GM18519 (cell line): ENCODE data around the gene EXOC4.

Experiments used
- ATAC-seq: cut with Tn5 transposase; IDR thresholded peaks from one replicate; pipeline ENCODE4 v1.9.1; 2021; ENCODE audit warnings: mild to moderate bottlenecking, moderate library complexity; ENCODE audit not compliant: unreplicated experiment, low FRiP score

EXOC4 gene

GRCh38 chr7:133479456-133480065, 226.7 kb downstream of the EXOC4 start:
- no peak for ATAC-seq

DNA sequence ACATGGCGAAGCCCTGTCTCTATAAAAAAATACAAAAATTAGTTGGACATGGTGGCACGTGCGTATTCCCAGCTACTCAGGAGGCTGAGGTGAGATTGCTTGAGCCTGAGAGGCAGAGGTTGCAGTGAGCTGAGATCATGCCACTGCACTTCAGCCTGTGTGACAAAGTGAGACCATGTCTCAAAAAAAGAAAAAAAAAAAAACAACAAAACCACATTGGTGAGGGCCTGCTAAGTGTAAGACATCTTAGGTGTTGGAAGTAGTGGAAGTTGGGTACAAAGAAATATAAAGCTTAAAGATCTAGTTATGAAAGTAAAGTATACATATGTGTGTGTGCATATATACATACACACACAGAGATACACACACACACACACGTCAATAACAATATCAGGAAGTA, 228.0 kb downstream of the EXOC4 start:
- no peak for ATAC-seq

DNA sequence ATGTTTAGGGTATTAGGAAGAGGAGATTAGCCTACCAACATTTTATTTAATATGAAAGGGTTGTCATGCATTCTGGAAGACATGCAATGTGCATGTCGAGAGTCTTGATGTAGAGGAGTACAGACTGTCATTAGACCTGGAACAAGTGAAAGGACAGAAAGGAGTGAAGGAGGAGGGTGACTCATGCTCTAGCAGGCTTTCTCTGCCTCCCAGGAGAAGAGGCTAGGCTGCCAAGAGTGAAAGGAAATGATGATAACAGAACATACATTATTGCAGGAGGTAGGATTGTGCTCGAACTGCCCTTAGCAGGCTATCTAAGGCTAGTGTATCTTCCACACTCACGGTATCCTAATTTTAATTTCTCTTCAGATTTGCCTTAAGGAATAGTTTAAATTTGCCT, 228.8 kb downstream of the EXOC4 start:
- no peak for ATAC-seq

DNA sequence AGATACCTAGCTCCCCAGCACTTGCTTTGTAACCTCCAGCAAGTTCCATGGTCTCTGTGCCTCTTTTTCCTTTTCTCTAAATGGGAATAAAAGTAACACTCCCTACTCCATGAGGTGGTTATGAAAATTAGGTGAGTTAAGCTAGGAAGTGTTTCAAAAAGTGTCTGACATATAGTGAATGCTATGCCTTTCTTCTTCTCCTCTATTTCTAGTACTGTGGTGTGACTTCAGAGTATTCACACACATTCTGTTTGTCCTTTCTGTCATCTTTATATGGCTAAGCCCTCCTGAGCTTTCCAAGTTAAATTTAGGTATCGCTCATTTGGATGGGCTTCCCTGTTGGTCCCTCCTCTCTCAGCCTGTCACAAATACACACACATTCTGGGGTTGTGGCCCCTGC, 229.7 kb downstream of the EXOC4 start:
- ATAC-seq = no peak

GRCh38 chr7:133484086-133484485, 231.2 kb downstream of the EXOC4 start:
- ATAC-seq = no peak

- no peak for ATAC-seq
These were observed 237.0 kb downstream of the EXOC4 start for GRCh38 chr7:133489906-133490305.

DNA sequence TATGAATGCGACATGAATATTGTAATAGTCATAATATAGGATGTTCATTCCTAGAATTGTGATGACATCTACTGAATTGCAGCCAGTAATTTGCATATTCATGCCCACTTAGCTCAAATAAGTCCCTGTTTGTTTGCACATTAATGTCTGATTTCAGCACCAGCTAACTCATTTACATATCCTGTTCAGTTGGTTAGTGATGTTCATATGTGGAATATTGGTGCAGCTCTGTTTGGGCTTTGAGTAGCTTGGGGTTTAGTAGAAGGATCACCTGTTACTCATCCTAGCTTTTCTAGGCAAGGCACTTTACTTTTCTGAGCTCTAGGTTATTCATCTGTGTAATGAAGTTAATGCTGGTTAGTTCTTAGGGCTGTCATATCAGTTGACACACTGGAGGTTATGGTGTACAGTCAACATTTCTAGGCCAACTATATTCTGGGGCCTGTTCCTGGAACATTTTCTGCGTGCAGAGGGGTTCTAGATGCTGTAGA, 238.4 kb downstream of the EXOC4 start:
- no peak for ATAC-seq

DNA sequence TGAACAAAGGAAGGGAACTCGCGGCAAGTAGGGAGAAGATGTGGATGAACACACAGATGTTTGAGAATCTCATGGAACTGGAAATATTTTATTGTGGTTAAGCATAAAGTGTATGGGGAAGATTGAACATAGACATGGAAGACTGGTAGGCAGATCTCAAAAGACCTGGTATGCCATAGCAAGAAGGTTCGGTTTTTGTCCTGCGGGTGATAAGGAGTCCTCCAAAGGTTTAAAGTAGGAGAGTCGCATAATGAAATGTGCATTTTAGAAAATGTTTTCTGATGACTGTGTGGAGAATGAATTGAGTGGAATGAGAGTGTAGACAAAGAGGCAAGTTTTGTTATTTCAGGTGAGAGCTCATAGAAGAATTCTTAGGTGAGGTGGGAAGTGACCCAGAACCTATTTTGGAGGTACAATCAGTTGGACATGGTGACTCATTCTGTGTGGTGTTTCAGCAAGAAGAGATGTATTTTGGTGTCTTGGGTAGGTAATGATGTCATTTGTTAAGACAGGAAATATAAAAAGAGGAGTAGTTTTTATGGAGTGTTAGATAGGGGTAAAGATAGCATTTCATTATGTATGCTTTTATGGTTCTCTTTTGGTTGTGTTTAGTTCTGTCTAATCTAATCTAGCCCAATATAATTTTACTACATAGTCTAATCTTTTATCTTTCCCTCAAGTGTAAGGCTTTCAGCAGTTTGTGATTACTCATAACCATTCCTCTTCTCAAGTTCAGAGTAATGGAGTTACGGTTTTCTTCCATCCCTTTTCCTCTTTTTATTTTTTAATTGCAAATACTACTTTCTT, 239.2 kb downstream of the EXOC4 start:
- ATAC-seq = no peak

DNA sequence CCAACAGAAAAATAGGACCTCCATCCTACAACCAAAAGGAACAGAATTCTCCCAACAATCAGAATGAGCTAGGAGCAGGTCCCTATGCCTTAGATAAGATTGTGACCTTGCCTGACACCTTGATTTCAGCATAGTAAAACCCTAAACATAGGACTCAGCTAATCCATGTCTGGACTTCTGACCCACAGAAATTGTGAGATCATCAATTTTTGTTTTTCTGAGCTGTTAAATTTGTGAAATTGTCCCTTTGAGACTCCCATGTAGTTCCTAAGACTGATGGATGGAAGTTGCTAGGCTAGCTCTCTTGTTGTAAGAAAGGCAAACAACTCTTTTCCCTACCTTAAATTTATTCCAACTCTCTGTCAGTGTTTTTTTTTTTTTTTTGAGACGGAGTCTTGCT, 244.2 kb downstream of the EXOC4 start:
- ATAC-seq = no peak

DNA sequence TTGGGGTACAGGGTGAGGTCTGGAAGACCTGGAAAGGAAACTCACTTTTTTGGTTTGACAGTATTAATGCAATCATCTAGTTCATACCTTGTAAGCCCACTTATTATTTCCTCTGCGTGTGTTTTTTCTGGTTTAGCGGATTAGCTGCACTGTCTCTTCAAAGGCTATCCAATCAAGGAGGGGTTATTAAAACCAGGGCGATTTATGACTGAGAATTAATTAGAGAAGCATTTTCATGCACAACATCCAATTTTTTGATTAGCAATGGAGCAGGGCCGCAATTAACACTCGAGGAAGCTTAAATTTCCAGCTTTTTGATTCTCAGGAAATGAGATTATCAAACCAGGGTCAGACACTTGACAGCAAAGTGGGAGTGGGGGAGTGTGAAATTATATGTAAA, 248.9 kb downstream of the EXOC4 start:
- ATAC-seq = no peak

DNA sequence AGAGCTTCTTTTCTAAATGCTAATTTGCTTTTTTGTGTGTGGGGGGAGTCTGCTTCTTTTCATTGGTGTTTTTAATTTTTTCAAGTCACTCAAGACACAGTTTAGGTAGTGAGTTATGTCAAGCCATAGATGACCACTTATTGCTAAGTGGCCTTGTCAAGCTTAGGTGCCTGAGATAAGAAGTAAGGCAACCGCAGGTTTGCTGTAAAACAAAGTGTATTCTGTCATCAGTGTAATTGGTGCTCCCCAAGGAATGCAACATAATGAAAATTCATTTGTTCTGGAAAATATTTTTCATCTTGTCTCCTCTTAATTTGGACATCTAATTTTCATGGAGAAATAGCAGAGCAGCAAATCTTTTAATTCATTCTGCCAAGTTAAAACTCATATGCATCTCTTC, 249.6 kb downstream of the EXOC4 start:
- no peak for ATAC-seq

DNA sequence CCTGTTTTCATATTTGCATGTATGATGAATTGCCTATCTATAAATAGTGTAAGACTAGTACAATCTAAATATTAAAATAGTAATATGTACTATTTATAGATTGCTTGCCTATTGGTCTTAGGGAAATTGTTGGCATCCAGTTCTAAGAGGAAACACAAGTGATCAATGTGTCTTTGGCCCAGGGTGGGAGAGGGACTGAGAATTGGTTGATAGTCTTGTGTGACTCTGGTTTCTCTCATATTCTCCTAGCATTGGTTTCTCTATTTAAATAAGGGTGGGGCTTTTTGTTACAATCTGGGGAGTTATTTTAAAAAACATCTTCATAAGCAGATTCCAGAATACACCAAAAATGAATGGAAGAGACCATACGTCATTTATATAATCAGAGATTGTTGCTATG, 250.1 kb downstream of the EXOC4 start:
- no peak for ATAC-seq

- no peak for ATAC-seq
These were observed 251.9 kb downstream of the EXOC4 start for GRCh38 chr7:133504825-133505224.

GRCh38 chr7:133509822-133510221, 256.9 kb downstream of the EXOC4 start:
- ATAC-seq = no peak

GRCh38 chr7:133510326-133511055, 257.6 kb downstream of the EXOC4 start:
- no peak for ATAC-seq

DNA sequence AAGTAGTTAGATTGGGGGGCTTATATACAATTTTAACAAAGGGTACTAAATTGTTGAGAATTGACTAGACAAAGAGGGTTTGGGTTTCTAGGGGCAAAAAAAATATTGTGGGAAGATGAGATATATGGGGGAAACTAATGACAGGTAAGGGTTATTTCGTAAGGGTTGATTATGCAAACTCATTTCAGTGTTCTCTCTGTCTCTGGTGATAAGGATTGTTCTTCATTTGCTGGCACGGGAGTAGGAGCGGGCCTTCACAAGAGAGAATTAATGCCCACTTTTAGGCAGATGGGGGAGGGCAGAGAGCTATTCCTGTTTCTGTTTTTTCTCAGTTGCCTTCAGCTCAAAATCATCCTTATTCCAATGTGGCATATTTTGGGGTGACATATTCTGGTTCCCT, 258.4 kb downstream of the EXOC4 start:
- ATAC-seq = no peak

- no peak for ATAC-seq
These were observed 258.8 kb downstream of the EXOC4 start for GRCh38 chr7:133511708-133512107.

GRCh38 chr7:133512560-133512959, 259.7 kb downstream of the EXOC4 start:
- no peak for ATAC-seq

GRCh38 chr7:133513608-133514007, 260.7 kb downstream of the EXOC4 start:
- no peak for ATAC-seq

DNA sequence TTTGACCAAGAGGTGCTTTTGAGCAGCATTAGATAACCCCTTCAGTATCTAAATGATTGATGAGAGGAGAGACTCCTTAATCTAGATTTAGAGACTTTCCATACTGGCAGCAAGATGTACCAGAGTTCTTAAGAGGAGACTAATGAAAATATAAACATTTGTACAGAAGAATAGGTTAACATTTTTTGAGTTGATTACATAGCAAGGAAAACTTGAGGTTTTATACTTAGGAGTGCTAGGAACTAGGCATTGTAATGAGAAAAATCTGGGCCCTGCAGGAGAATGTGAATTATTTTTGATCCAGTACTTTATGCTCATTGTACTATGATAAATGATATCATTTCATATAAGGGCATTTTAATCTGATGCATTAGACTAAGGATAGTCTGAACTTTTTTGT, 261.7 kb downstream of the EXOC4 start:
- no peak for ATAC-seq

DNA sequence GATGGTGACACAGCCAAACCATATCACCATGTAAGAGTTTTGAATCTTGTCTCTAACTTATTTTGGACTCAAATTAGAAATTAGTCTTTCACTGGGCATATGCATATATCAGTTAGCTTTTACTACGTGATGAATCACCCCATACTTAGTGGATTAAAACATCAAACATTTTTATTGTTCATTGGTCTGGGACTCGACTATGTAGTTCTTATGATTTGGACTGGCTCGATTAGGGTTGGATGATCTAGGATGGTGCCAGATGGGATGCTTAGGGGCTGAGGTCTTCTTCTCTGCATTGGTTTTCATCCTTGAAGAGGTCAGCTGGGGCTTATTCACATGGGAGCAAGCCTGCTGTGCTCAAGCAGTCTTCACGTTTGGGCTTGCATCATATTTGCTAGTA, 264.9 kb downstream of the EXOC4 start:
- ATAC-seq = no peak
